ENCODE measurements around the gene RNF32. TPM values are rescaled to one million over a fixed set of nuclear protein-coding genes. Genes with fewer than 3 reads are reported as not detected.

The RNF32 gene
- total RNA-seq, 1 donor from 2014 or later = 1.6 TPM

DNA sequence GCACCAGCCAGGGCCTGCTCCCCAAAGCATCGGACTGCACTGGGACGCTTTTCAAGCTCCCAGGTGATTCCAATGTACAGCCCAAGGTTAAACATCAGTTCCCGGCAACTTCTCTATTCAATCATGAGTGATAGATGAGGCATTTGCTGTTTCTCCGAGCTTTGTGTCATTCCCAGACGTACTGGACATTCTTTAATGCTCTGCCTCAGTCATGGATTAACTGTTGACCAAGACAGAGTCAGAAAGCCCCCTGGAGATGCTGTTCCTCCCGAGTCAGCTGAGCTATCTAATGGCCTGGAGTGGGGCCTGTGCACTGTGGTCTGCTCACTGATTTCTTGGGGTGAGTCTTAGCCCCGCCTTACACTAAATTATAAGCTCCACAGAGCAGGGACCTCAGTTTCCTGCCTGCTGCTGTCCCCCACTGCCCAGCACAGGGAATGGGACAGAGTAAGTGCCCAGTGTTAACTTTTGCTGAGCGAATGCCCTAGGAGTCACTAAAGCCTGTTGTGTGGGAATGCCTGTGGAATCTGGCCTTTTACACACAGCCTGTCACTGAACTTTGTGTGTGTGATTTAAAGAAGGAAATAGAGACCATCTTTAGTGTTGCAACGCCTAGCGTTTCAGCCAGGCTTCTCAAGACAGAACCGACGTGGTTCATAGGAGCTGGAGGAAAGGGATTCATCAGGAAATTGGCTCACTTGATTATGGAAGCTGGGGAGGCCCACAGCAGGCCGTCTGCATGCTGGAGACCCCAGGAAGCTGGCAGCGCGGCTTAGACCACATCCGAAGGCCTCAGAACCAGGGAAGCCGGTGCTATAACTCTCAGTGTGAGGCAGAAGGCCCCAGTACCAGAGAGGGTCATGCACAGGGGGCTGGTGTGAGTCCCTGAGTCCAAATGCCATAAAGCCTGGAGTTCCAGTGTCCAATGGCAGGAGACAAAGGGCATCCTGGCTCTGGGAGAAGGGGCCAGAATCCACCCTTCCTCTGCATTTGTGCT lies 29.3 kb upstream of the RNF32 start:
- Mint-ChIP-seq H3K9me3 (ENCODE audit: unreplicated experiment) (no peaks in the 10 kb centered on the region), H3K27ac (ENCODE audit: unreplicated experiment) (no peak overlapping the region), H3K4me1 (ENCODE audit: low read depth, unreplicated experiment) (no peaks in the 10 kb centered on the region), H3K36me3 (ENCODE audit: low read depth, unreplicated experiment) (no peaks in the 10 kb centered on the region), H3K4me3 (ENCODE audit: unreplicated experiment) (no peak overlapping the region), H3K27me3 (ENCODE audit: low read depth, unreplicated experiment) (peaks cover 16% of the 10 kb centered on the region)
- Histone ChIP-seq H3K9me3 (ENCODE audit: insufficient read depth, low read depth, low read length) (no peaks in the 10 kb centered on the region), H3K27ac (ENCODE audit: low read depth, low read length) (no peak overlapping the region), H4K20me1 (ENCODE audit: insufficient read depth, low read length) (no peaks in the 10 kb centered on the region), H3K36me3 (ENCODE audit: insufficient read depth, low read length) (no peaks in the 10 kb centered on the region), H3K79me2 (ENCODE audit: insufficient read depth, low read length) (no peaks in the 10 kb centered on the region), H3K27me3 (ENCODE audit: insufficient read depth, low read length) (no peaks in the 10 kb centered on the region), H3K4me3 (ENCODE audit: insufficient read depth, low read depth, low read length) (no peak overlapping the region), H2AFZ (ENCODE audit: low read depth, low read length) (no peak overlapping the region), H3K4me2 (ENCODE audit: low read length) (no peak overlapping the region), H3K9ac (ENCODE audit: low read length) (no peak overlapping the region), H3K4me1 (ENCODE audit: insufficient read depth, low read length) (peaks cover 3% of the 10 kb centered on the region)
- TF ChIP-seq, protein P1, sequence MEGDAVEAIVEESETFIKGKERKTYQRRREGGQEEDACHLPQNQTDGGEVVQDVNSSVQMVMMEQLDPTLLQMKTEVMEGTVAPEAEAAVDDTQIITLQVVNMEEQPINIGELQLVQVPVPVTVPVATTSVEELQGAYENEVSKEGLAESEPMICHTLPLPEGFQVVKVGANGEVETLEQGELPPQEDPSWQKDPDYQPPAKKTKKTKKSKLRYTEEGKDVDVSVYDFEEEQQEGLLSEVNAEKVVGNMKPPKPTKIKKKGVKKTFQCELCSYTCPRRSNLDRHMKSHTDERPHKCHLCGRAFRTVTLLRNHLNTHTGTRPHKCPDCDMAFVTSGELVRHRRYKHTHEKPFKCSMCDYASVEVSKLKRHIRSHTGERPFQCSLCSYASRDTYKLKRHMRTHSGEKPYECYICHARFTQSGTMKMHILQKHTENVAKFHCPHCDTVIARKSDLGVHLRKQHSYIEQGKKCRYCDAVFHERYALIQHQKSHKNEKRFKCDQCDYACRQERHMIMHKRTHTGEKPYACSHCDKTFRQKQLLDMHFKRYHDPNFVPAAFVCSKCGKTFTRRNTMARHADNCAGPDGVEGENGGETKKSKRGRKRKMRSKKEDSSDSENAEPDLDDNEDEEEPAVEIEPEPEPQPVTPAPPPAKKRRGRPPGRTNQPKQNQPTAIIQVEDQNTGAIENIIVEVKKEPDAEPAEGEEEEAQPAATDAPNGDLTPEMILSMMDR (IDR thresholded peaks at IDR 0.05; ENCODE audit: insufficient read depth, low read depth, low read length) = no peak
- no peak for TF ChIP-seq EZH2 (IDR thresholded peaks at IDR 0.05; ENCODE audit: insufficient read depth, low read length)
- no peak for DNase-seq (ENCODE audit: low read depth)
- FAIRE-seq = no peak

DNA sequence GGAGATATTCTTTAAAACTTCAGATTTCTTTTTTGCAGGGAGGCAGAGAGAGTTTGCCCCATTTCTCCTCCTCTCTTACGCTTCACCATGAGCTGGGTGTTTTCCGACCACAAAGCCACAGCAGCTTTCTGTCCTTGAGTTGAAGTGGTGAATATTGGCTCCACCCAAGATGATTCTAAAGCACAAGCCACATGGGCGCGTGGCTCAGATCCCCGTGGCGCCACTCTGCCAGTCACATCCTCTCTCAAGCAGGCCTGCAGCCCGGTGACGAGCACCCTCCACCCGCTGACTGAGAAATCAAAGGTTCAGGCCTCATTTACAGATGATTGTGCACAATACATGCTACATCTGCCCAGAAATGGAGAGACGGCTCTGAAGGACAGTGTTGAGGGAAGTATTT lies 27.6 kb upstream of the RNF32 start:
- FAIRE-seq (no peak), DNase-seq (ENCODE audit: low read depth) (no peak)
- Histone ChIP-seq H3K4me1 (ENCODE audit: insufficient read depth, low read length) (peaks cover 2% of the 10 kb centered on the region), H3K27me3 (ENCODE audit: insufficient read depth, low read length) (no peaks in the 10 kb centered on the region), H4K20me1 (ENCODE audit: insufficient read depth, low read length) (no peaks in the 10 kb centered on the region), H3K27ac (ENCODE audit: low read depth, low read length) (no peak overlapping the region), H2AFZ (ENCODE audit: low read depth, low read length) (no peak overlapping the region), H3K4me2 (ENCODE audit: low read length) (no peak overlapping the region), H3K9me3 (ENCODE audit: insufficient read depth, low read depth, low read length) (no peaks in the 10 kb centered on the region), H3K79me2 (ENCODE audit: insufficient read depth, low read length) (no peaks in the 10 kb centered on the region), H3K4me3 (ENCODE audit: insufficient read depth, low read depth, low read length) (no peak overlapping the region), H3K9ac (ENCODE audit: low read length) (no peak overlapping the region), H3K36me3 (ENCODE audit: insufficient read depth, low read length) (no peaks in the 10 kb centered on the region)
- H3K4me3 Mint-ChIP-seq (ENCODE audit: unreplicated experiment) = no peak overlapping the region
- no peaks in the 10 kb centered on the region for H3K36me3 Mint-ChIP-seq (ENCODE audit: low read depth, unreplicated experiment)
- H3K9me3 Mint-ChIP-seq (ENCODE audit: unreplicated experiment) = no peaks in the 10 kb centered on the region
- peaks cover 28% of the 10 kb centered on the region for H3K27me3 Mint-ChIP-seq (ENCODE audit: low read depth, unreplicated experiment)
- TF ChIP-seq, protein P1 (IDR thresholded peaks at IDR 0.05; ENCODE audit: insufficient read depth, low read depth, low read length) = no peak
- no peaks in the 10 kb centered on the region for H3K4me1 Mint-ChIP-seq (ENCODE audit: low read depth, unreplicated experiment)
- no peak overlapping the region for H3K27ac Mint-ChIP-seq (ENCODE audit: unreplicated experiment)
